Tibial nerve (tissue), 3 donors: ENCODE results near the gene RHEX.
"Not testable (repeated sequence)": the region's sequence is repeated elsewhere in the genome, so short reads cannot be mapped to it uniquely, and the experiment has no call there.

Experiments used
- CTCF ChIP-seq, 5 experiments: fragments of 200-600 bp in 3 of 5; fragments of 450-650 bp in 2 of 5; sonication (generic) in 3 of 5; IDR thresholded peaks; one replicate each; pipeline ENCODE4 v1.5.1; 2016 to 2019; ENCODE audit warnings: antibody characterized with exemption in 5 of 5, mild to moderate bottlenecking in 3 of 5, moderate library complexity in 2 of 5
- POLR2A ChIP-seq, 2 donors: fragments of 450-650 bp; IDR thresholded peaks; one replicate each; pipeline ENCODE4 v1.6.1; 2017; ENCODE audit warnings: antibody characterized with exemption in 2 of 2, mild to moderate bottlenecking in 2 of 2, moderate library complexity in 2 of 2

- not testable (repeated sequence) for TF ChIP-seq CTCF, POLR2A (IDR thresholded peaks at IDR 0.05)
Observed at GRCh38 chr1:206053616-206054015, 643 bp downstream of the RHEX start.
